Measurements from ENCODE around the gene PYGM.
A peak's percentile ranks its signal among the peaks of the same experiment; 100 is the strongest.

Gene PYGM

GRCh38 chr11:64752175-64752970 lies 7.4 kb downstream of the PYGM start:
- DNase-seq = no peak

- DNase-seq = no peak
Observed at GRCh38 chr11:64751580-64751979, 8.2 kb downstream of the PYGM start.

GRCh38 chr11:64751136-64751535 lies 8.6 kb downstream of the PYGM start:
- no peak for DNase-seq

- no peak for DNase-seq
Observed at GRCh38 chr11:64750361-64751054, 9.3 kb downstream of the PYGM start.

GRCh38 chr11:64747961-64748665 lies 11.7 kb downstream of the PYGM start:
- no peak for DNase-seq

GRCh38 chr11:64746486-64746885 lies 13.3 kb downstream of the PYGM start:
- DNase-seq = no peak

GRCh38 chr11:64745521-64746328 lies 14.0 kb downstream of the PYGM start:
- DNase-seq = peak; percentile 75

GRCh38 chr11:64745189-64745520 lies 14.6 kb downstream of the PYGM start:
- peak; percentile 82 for DNase-seq

- peak; percentile 42 for DNase-seq
Observed at GRCh38 chr11:64744544-64745188, 15.1 kb downstream of the PYGM start.

GRCh38 chr11:64743591-64744543 lies 15.9 kb downstream of the PYGM start, which contains the start of gene RASGRP2:
RASGRP2 (minus strand) TSS chr11:64744142; CDS start chr11:64742866, 1,276 bp downstream.
- DNase-seq = peak; percentile 88

GRCh38 chr11:64742889-64743590 lies 16.7 kb downstream of the PYGM start:
- DNase-seq = peak; percentile 73

- DNase-seq = no peak
Observed at GRCh38 chr11:64742087-64742888, 17.5 kb downstream of the PYGM start.

GRCh38 chr11:64741375-64742086 lies 18.2 kb downstream of the PYGM start:
- no peak for DNase-seq

GRCh38 chr11:64739871-64740270 lies 19.9 kb downstream of the PYGM start:
- DNase-seq = no peak

GRCh38 chr11:64736654-64737053 lies 23.1 kb downstream of the PYGM start:
- no peak for DNase-seq

- DNase-seq = no peak
Observed at GRCh38 chr11:64735725-64736259, 24.0 kb downstream of the PYGM start.

- no peak for DNase-seq
Observed at GRCh38 chr11:64734811-64735724, 24.7 kb downstream of the PYGM start.

All from activated CD4-positive, alpha-beta T cell treated with anti-CD3 and anti-CD28 coated beads, Interleukin-2, amount 50 U/mL, for 1 hour (primary cell).